Mucosa of descending colon (tissue), 3 donors: Measurements from ENCODE around the gene DNAH9. TPM values are rescaled to one million over a fixed set of nuclear protein-coding genes. Genes with fewer than 3 reads are reported as not detected.
A peak's percentile ranks its signal among the peaks of the same experiment; 100 is the strongest.

Source experiments
- ATAC-seq: fragments of 200-7000 bp; cut with Tn5 transposase; one replicate; pipeline ENCODE4 v1.9.1; 2020; ENCODE audit warnings: mild to moderate bottlenecking, moderate library complexity
- DNase-seq, 3 donors: peaks; one replicate each; pipeline ENCODE4 v3.0.0-alpha.2; 2020
- H3K36me3 ChIP-seq: fragments of 200-600 bp; one replicate; pipeline ENCODE4 v1.8.0; 2021; ENCODE audit warnings: low read depth, mild to moderate bottlenecking
- H3K4me1 ChIP-seq: fragments of 200-600 bp; one replicate; pipeline ENCODE4 v1.8.0; 2021; ENCODE audit warnings: low read depth, mild to moderate bottlenecking
- H3K4me3 ChIP-seq: fragments of 200-600 bp; one replicate; pipeline ENCODE4 v1.8.0; 2021; ENCODE audit warnings: mild to moderate bottlenecking
- H3K9me3 ChIP-seq: fragments of 200-600 bp; one replicate; pipeline ENCODE4 v1.8.0; 2021; ENCODE audit warnings: mild to moderate bottlenecking
- CTCF ChIP-seq: fragments of 200-600 bp; IDR thresholded peaks from one replicate; pipeline ENCODE4 v1.8.0; 2022; ENCODE audit warnings: antibody characterized with exemption, mild to moderate bottlenecking
- intact Hi-C, 2 donors: fragments of 100-400 bp; cut with DNase I in 1 of 2; cut with micrococcal nuclease in 1 of 2; formaldehyde crosslinking; loops; one replicate each; pipeline versions ENCODE4 v1.11.0 to v1.11.1; 2022; cut with DNase I, micrococcal nuclease
- total RNA-seq, 3 donors: library from RNA; stranded (reverse); fragmentation: NEBNext Ultra II Directional in 2 of 3; extraction: Animal tissue kit (Norgen Biotek cat#: 25700) in 2 of 3; gene quantifications; one replicate each; pipeline versions ENCODE4 v1.2.1 to v1.2.4, GENCODE V29; 2021 to 2023
- donor health status: DM: no; HTN: no; CAD: no; lungs with moderate emphysema.
- donor health status: DM: no; HTN: no; CAD: no.
- donor health status: DM: no; HTN: yes; CAD: no.

DNAH9 gene
- total RNA-seq, 3 donors from 2014 or later: 0.41 to 1.5 (median 0.79) TPM

DNA sequence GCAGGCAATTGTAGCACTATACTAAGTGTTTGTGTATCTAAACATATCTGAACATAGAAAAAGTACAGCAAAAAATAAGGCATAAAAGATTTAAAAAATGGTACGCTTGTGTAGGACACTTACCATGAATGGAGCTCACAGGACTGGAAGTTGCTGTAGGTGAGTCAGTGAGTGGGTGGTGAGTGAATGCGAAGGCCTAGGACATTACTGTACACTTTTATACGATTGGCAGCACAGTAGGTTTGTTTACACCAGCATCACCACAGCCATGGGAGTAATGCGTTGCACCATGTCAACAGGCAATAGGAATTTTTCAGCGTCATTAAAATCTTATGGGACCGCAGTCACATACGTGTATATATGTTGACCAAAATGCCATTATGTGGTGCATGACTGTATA is 45.6 kb downstream of the DNAH9 start:
- Histone ChIP-seq H3K9me3 (no peaks in the 10 kb centered on the region), H3K4me3 (no peak overlapping the region), H3K36me3 (no peaks in the 10 kb centered on the region), H3K4me1 (peaks cover 4% of the 10 kb centered on the region)
- TF ChIP-seq CTCF: no peak
- ATAC-seq (no peak), DNase-seq (no peak)
- intact Hi-C loops: no loop called here

- H3K9me3 ChIP-seq: no peaks in the 10 kb centered on the region
- intact Hi-C loops: no loop called here
These were observed 46.3 kb downstream of the DNAH9 start for GRCh38 chr17:11644265-11645212.

DNA sequence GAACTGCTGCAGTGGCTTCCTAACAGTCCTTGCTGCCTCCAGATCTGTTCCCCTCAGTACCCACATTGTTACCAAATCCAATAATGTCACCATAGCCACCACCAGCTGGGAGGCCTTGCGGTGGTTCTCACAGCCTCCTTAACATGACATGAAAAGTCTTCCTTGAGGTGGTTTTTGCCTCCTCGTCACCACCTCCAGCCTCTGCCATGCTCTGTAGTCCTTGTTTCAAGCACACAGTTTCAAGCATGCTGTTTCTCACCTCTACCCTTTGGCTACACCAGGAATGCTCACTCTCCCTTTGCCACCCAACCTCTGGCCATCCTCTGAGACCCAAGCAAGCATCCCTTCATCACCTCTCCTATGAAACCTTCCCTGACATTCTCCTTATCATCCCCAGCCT is 47.2 kb downstream of the DNAH9 start:
- Histone ChIP-seq H3K4me1 (peaks cover 4% of the 10 kb centered on the region), H3K4me3 (no peak overlapping the region), H3K36me3 (no peaks in the 10 kb centered on the region), H3K9me3 (no peaks in the 10 kb centered on the region)
- ATAC-seq (no peak), DNase-seq (no peak)
- TF ChIP-seq CTCF: no peak
- intact Hi-C loops: no loop called here

More at GRCh38 chr17:11644265-11645212, 46.3 kb downstream of the DNAH9 start:
- TF ChIP-seq CTCF: peak; percentile 46
- Histone ChIP-seq H3K4me1 (peaks cover 4% of the 10 kb centered on the region), H3K4me3 (no peak overlapping the region), H3K36me3 (no peaks in the 10 kb centered on the region)
- ATAC-seq (peak; percentile 94), DNase-seq (peak in 2 of 3 donors; percentile 44 to 87)

- intact Hi-C loops: no loop called here
- no peak overlapping the region for H3K4me3 ChIP-seq
- H3K9me3 ChIP-seq: no peaks in the 10 kb centered on the region
- ATAC-seq: no peak
- DNase-seq: no peak
- no peaks in the 10 kb centered on the region for H3K4me1 ChIP-seq
- no peaks in the 10 kb centered on the region for H3K36me3 ChIP-seq
- no peak for TF ChIP-seq CTCF
These were observed 52.8 kb downstream of the DNAH9 start for GRCh38 chr17:11651089-11651488.

GRCh38 chr17:11668618-11669017 is 70.3 kb downstream of the DNAH9 start:
- no peaks in the 10 kb centered on the region for H3K9me3 ChIP-seq
- no peaks in the 10 kb centered on the region for H3K36me3 ChIP-seq
- no peak overlapping the region for H3K4me3 ChIP-seq
- ATAC-seq (no peak), DNase-seq (no peak)
- no peaks in the 10 kb centered on the region for H3K4me1 ChIP-seq
- no peak for TF ChIP-seq CTCF
- intact Hi-C loops: no loop called here
